ENCODE data around the gene SKIDA1.
A peak's percentile ranks its signal among the peaks of the same experiment; 100 is the strongest.

The SKIDA1 gene

DNA sequence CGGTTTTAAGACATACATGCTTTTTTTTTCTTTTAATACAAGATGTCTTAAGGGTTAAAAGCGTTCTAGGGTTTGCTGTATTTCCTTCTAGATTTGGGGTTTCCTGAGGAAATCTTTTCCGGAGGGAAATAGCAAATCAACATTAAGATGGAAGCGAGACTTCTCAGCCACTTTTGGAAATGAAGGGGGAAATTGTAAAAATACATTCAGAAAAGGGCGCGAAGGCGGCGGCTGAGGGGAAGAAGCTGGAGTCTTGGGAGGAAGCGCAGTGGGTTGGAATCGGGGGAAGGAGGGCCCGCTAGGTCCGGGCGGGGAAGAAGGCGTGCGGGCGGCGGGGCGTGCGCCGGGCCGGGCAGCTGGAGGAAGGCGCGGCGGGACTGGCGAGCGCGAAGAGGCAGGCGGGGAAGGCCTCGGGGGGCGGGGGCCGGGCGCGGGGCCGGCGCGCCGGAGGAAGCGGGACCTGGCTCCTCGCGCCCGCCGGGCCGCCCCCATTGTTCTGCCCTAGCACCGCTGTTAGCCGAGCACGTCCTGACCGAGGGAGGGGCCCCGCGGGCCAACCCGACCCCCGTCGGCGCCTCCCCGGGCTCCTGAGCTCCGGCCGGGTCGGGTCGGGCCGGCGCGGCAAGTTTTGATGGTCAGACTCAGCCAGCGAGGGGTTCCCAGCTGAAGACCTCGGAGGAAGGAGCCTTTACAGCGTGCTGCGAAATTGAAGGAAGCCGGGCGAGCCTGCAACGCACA is 1.5 kb upstream of the SKIDA1 start:
- H3K4me1 ChIP-seq (ENCODE audit: control insufficient read depth, insufficient read depth, low read length), result peaks cover 30% of the 10 kb centered on the region
- H3K9ac ChIP-seq (ENCODE audit: low read depth, low read length), result peak overlapping the region; percentile 92
- H3K27me3 ChIP-seq (ENCODE audit: control insufficient read depth, insufficient read depth, low read length), result no peaks in the 10 kb centered on the region
- no peaks in the 10 kb centered on the region for H3K36me3 ChIP-seq (ENCODE audit: control insufficient read depth, insufficient read depth, low read length)
- peak overlapping the region; percentile 62 for H3K4me3 ChIP-seq (ENCODE audit: low read depth, low read length)
- H3K9me3 ChIP-seq (ENCODE audit: control insufficient read depth, insufficient read depth, low read length), result no peaks in the 10 kb centered on the region

DNA sequence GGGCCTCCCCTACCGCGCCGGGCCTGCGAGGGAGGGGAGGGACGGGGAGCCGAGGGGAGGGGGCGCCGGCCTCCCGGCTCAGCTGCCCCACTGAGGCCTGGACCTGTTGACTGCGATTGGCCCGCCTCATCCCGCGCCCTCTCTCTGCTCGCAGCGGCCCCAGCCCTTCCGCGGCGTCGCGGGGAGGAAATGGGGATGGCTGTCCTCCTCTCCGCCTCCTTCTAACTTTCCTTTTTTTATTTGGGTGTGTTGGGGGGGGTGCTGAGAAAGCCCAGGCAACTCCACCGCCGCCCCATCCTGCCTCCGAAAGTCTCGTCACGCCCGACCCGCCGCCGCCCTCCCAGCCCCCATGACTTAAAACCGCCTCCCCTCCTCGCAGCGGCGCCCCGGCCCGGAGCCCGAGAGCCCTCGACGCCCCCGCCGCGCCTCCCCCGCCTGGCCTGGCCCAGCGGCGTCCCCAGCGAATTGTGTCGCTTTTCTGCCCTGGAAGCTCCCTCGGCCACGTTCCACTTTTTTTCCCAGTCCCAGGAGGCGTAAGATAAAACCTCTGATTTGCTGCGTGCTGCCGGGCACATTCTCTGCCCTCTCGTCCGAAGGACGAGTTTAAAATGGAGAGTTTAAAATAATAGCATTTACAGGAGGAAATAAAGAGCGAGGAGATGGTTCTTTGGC is 842 bp upstream of the SKIDA1 start:
- Histone ChIP-seq H3K9ac (ENCODE audit: low read depth, low read length) (peak overlapping the region; percentile 92), H3K36me3 (ENCODE audit: control insufficient read depth, insufficient read depth, low read length) (no peaks in the 10 kb centered on the region), H3K4me1 (ENCODE audit: control insufficient read depth, insufficient read depth, low read length) (peaks cover 36% of the 10 kb centered on the region), H3K4me3 (ENCODE audit: low read depth, low read length) (peak overlapping the region; percentile 62), H3K9me3 (ENCODE audit: control insufficient read depth, insufficient read depth, low read length) (no peaks in the 10 kb centered on the region), H3K27me3 (ENCODE audit: control insufficient read depth, insufficient read depth, low read length) (no peaks in the 10 kb centered on the region)

DNA sequence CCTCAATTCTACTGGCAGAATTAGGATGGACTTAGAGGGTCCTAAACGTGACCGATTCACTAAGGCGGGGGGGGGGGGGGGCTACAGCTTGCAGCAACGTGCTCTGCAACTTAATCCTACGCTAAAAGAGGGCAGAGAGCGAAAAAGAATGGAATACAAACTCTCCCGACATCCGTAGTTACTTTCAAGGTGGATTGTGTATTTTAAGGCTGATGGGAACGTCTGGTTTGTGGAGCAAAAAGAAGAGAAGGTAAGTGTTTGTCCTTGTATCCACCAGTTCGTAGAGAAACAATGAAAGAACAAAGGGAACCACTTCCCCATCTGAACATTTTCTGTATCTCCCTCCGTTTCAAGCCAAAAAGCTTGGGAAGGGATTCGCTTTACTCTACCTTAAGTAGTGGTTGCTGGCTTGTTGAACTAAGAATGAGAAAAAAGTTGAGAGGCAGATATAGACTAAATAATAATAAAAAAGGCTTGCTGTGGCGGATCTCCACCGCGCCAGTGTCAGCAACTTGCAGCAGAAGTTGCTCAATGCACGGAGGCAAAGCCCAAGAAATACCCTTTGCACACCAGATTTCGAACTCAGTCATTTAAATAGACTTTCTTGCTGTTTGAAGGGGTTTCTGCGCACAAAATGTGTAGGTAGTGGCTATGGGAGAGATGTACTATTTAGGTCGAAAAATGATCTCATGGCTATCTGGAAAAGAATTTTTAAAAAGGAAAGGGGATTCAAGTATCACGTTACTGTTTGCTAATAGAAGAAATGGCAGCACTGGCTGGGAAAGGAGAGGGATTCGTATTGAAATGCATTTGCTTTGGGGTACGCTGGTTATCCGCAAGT is 736 bp downstream of the SKIDA1 start:
- peak overlapping the region; percentile 77 for H3K9ac ChIP-seq (ENCODE audit: low read depth, low read length)
- no peaks in the 10 kb centered on the region for H3K36me3 ChIP-seq (ENCODE audit: control insufficient read depth, insufficient read depth, low read length)
- peak overlapping the region; percentile 84 for H3K4me3 ChIP-seq (ENCODE audit: low read depth, low read length)
- H3K9me3 ChIP-seq (ENCODE audit: control insufficient read depth, insufficient read depth, low read length), result no peaks in the 10 kb centered on the region
- peaks cover 4% of the 10 kb centered on the region for H3K27me3 ChIP-seq (ENCODE audit: control insufficient read depth, insufficient read depth, low read length)
- peaks cover 45% of the 10 kb centered on the region for H3K4me1 ChIP-seq (ENCODE audit: control insufficient read depth, insufficient read depth, low read length)

DNA sequence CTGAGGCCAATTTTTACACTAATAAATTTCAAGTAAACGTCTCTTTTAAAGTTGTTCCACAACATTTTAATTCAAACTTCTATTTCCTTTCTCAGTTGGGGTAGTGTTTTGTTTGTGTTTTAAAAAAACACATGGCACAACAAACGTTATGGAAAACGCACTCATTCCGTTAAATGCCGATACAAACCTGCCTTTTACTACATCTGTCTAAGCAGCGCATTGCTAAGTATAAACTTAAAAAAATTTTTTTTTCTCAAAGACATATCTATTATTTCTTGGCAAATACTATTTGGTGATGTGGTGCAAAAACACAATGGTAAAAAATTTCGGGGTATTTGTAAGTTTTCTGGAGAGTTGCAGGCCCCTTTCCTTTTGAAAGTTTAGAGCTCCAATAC is 1.4 kb downstream of the SKIDA1 start:
- peaks cover 42% of the 10 kb centered on the region for H3K4me1 ChIP-seq (ENCODE audit: control insufficient read depth, insufficient read depth, low read length)
- H3K4me3 ChIP-seq (ENCODE audit: low read depth, low read length), result peak overlapping the region; percentile 84
- no peaks in the 10 kb centered on the region for H3K9me3 ChIP-seq (ENCODE audit: control insufficient read depth, insufficient read depth, low read length)
- H3K36me3 ChIP-seq (ENCODE audit: control insufficient read depth, insufficient read depth, low read length), result no peaks in the 10 kb centered on the region
- peak overlapping the region; percentile 77 for H3K9ac ChIP-seq (ENCODE audit: low read depth, low read length)
- peaks cover 4% of the 10 kb centered on the region for H3K27me3 ChIP-seq (ENCODE audit: control insufficient read depth, insufficient read depth, low read length)

DNA sequence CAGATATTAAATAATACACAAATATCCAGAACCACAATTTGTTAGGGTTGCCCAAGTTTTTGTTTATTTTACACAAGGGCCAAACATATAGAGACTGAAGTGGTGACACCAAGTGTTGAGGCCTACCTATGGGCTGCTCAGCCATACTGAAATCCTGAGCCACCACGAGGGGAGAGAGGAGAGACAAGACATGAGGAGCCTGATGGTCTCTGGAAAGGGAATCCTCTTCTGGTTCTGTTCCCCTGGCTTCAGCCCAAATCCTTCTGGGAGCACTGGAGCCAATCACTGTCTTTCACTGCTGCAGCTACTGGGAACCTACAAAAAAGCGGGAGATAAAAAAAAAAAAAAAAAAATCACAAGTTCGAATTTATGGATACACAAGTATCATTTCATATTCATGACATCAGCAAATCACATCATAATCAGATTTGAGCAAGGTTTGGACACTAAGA is 1.9 kb downstream of the SKIDA1 start:
- Histone ChIP-seq H3K4me1 (ENCODE audit: control insufficient read depth, insufficient read depth, low read length) (peaks cover 40% of the 10 kb centered on the region), H3K36me3 (ENCODE audit: control insufficient read depth, insufficient read depth, low read length) (no peaks in the 10 kb centered on the region), H3K9me3 (ENCODE audit: control insufficient read depth, insufficient read depth, low read length) (no peaks in the 10 kb centered on the region), H3K27me3 (ENCODE audit: control insufficient read depth, insufficient read depth, low read length) (peaks cover 4% of the 10 kb centered on the region), H3K9ac (ENCODE audit: low read depth, low read length) (no peak overlapping the region), H3K4me3 (ENCODE audit: low read depth, low read length) (peak overlapping the region; percentile 23)

DNA sequence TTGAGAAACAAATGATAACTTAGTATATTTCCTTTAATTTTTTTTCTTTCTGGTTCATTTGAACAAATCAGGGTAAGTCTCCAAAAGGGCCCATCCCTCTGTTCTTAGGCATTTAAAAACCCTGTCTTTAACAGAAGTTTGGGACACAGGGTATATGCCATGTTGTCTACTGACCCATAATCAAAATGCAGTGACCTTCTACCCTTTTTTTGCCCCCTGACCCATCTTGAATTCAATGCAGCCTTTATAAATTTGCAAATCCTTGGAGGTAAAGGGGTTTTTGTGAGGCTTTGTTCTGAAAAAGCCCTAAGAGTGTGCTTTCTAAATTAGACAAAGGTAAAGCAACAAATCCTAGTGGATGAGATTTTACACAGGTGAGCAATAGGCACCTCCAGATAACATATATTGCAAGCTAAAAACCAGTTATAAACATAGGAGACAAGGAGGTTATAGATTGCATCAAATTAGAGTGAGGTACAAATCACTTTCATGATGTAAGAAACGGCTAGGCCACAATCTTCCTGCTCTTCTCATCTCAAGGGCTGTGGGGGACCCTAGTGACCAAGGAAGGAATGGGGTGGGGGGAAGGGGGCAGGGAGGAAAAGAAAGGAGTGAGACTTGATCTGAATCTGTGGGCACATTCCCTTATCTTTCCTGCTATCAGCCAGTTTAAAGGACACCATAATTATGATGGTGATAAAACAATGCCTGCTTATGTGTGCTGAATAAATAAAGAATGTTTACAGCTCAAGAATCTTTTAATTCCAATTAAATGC is 2.7 kb downstream of the SKIDA1 start:
- H3K9ac ChIP-seq (ENCODE audit: low read depth, low read length), result peak overlapping the region; percentile 16
- no peaks in the 10 kb centered on the region for H3K36me3 ChIP-seq (ENCODE audit: control insufficient read depth, insufficient read depth, low read length)
- no peak overlapping the region for H3K4me3 ChIP-seq (ENCODE audit: low read depth, low read length)
- no peaks in the 10 kb centered on the region for H3K9me3 ChIP-seq (ENCODE audit: control insufficient read depth, insufficient read depth, low read length)
- peaks cover 40% of the 10 kb centered on the region for H3K4me1 ChIP-seq (ENCODE audit: control insufficient read depth, insufficient read depth, low read length)
- H3K27me3 ChIP-seq (ENCODE audit: control insufficient read depth, insufficient read depth, low read length), result peaks cover 4% of the 10 kb centered on the region

DNA sequence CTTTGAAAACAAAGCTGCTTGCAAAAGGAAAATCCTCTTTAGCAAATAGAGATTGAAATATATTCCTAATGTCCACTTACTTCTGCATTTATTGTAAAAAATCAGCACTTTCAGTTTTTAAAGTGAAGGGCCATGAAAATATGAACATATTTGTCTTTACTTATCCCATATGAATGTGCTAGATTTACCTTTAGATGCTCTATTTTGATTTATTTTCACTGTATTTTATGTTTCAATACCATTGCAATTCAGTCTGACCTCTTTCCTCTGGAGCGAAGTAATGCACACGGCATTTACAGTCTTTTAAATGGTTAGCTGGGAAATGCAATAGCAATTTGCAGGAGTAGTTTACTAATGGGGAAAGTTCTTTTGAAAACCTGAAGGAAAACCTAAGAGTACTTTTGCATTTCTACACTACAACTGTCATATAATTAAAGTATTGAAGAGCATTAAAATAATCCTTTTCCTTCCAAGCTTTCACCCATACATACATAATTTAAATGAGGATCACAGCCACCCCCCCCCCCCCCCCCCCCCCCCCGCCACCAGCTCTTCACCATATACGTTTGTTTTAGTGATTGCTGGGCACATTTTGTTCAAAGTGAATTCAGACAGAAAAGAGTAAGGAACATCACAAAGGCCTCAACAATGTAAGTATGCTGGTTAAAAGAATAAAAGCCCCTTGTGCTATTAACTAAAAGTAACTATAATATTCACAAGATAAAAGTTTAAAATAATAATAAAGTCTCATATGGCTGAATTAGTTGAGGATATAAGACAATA is 3.5 kb downstream of the SKIDA1 start:
- Histone ChIP-seq H3K9ac (ENCODE audit: low read depth, low read length) (no peak overlapping the region), H3K36me3 (ENCODE audit: control insufficient read depth, insufficient read depth, low read length) (no peaks in the 10 kb centered on the region), H3K4me3 (ENCODE audit: low read depth, low read length) (no peak overlapping the region), H3K4me1 (ENCODE audit: control insufficient read depth, insufficient read depth, low read length) (peaks cover 40% of the 10 kb centered on the region), H3K27me3 (ENCODE audit: control insufficient read depth, insufficient read depth, low read length) (peaks cover 6% of the 10 kb centered on the region), H3K9me3 (ENCODE audit: control insufficient read depth, insufficient read depth, low read length) (no peaks in the 10 kb centered on the region)

DNA sequence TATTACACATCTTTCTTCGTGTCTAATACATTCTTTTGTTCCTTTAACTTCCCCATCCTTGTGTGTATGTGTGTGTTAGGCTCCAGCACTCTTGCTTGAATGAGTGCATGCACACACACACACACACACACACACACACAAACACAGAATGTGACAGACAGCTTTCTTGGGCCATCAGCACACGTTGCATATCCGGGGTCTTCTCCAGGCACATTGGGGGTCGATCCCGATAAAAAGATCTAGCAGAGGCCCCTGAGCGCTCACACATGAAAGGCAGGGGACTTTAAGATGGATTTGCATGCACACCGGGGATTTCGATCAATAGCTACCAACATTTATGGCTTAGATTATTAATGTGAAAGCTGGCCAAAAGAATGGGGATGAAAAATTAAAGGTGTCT is 4.5 kb downstream of the SKIDA1 start:
- peaks cover 40% of the 10 kb centered on the region for H3K4me1 ChIP-seq (ENCODE audit: control insufficient read depth, insufficient read depth, low read length)
- no peak overlapping the region for H3K9ac ChIP-seq (ENCODE audit: low read depth, low read length)

DNA sequence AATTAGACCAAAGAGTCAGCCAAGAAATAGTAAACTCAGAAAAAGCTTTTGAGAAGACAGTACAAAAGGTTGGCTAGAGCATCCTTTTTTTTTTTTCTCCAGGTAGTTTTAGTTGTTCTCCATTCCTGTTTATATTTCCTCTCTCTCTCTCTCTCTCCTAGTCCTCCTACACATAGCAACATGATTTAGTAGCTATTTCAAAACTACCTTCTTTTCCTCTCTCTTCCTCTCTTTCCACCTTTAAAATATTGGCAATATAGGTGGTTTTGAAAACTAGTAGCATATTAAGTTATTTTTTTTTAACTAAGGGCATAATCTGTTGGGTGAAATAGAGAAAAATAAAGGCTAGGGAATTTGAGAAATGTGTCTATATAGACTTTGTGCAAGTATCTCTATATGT is 5.0 kb downstream of the SKIDA1 start:
- H3K4me3 ChIP-seq (ENCODE audit: low read depth, low read length), result no peak overlapping the region
- H3K9me3 ChIP-seq (ENCODE audit: control insufficient read depth, insufficient read depth, low read length), result no peaks in the 10 kb centered on the region
- H3K27me3 ChIP-seq (ENCODE audit: control insufficient read depth, insufficient read depth, low read length), result peaks cover 11% of the 10 kb centered on the region
- peaks cover 40% of the 10 kb centered on the region for H3K4me1 ChIP-seq (ENCODE audit: control insufficient read depth, insufficient read depth, low read length)
- H3K36me3 ChIP-seq (ENCODE audit: control insufficient read depth, insufficient read depth, low read length), result no peaks in the 10 kb centered on the region
- H3K9ac ChIP-seq (ENCODE audit: low read depth, low read length), result no peak overlapping the region

More for the DNA sequence above, 4.5 kb downstream of the SKIDA1 start:
- H3K27me3 ChIP-seq (ENCODE audit: control insufficient read depth, insufficient read depth, low read length), result peaks cover 7% of the 10 kb centered on the region
- H3K9me3 ChIP-seq (ENCODE audit: control insufficient read depth, insufficient read depth, low read length), result no peaks in the 10 kb centered on the region
- no peaks in the 10 kb centered on the region for H3K36me3 ChIP-seq (ENCODE audit: control insufficient read depth, insufficient read depth, low read length)
- H3K4me3 ChIP-seq (ENCODE audit: low read depth, low read length), result no peak overlapping the region

DNA sequence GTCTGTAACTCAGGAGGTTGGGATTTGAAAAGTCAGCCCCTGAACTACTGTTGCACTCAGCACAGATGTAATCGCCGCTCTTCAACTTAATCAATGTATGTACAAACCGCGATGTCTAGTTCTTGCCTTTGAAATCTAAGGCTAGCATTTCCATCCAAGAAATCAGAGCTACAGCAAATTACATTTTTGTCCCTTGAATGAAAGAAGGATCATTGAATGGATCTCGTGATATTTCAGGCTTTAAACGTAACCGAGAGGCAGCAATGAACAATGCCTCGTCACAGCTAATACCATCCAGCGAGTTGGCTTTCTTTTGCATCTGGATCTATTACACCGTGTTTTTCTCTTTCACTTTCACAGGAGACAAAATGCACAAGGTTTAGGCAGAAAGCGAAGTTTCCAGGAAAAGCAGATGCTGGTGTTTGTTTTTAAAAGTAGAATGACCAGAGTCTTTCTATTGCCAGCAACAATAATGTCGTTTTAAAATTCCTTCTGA is 5.5 kb downstream of the SKIDA1 start:
- H3K36me3 ChIP-seq (ENCODE audit: control insufficient read depth, insufficient read depth, low read length), result no peaks in the 10 kb centered on the region
- H3K9me3 ChIP-seq (ENCODE audit: control insufficient read depth, insufficient read depth, low read length), result no peaks in the 10 kb centered on the region
- H3K9ac ChIP-seq (ENCODE audit: low read depth, low read length), result no peak overlapping the region
- peaks cover 44% of the 10 kb centered on the region for H3K4me1 ChIP-seq (ENCODE audit: control insufficient read depth, insufficient read depth, low read length)
- peaks cover 17% of the 10 kb centered on the region for H3K27me3 ChIP-seq (ENCODE audit: control insufficient read depth, insufficient read depth, low read length)
- peak overlapping the region; percentile 66 for H3K4me3 ChIP-seq (ENCODE audit: low read depth, low read length)

Data from iPS-15b (cell line).